NB4 (cell line): ENCODE results near the gene HOXC5.

Experiments
- DNase-seq: peaks from one replicate; pipeline ENCODE4 v3.0.0; 2010; ENCODE audit warnings: low read depth
- H3K4me3 ChIP-seq: one replicate; pipeline ENCODE4 v1.5.1; 2011; ENCODE audit warnings: mild to moderate bottlenecking, low read depth, low read length, moderate library complexity
- CTCF ChIP-seq: IDR thresholded peaks from one replicate; pipeline ENCODE4 v1.5.1; 2012; ENCODE audit warnings: low read depth, low read length
- MAX ChIP-seq: IDR thresholded peaks from 2 replicates; pipeline ENCODE4 v1.6.1; 2011; ENCODE audit warnings: low read depth, low read length
- MYC ChIP-seq: IDR thresholded peaks from 2 replicates; pipeline ENCODE4 v1.6.1; 2011; ENCODE audit warnings: low read depth, low read length
- POLR2A ChIP-seq: IDR thresholded peaks from 2 replicates; pipeline ENCODE4 v1.6.1; 2011; ENCODE audit warnings: mild to moderate bottlenecking; ENCODE audit not compliant: insufficient read length; ENCODE audit errors: extremely low read depth

The HOXC5 gene

GRCh38 chr12:53997204-53998109 lies 35.4 kb upstream of the HOXC5 start:
- no peak overlapping the region for H3K4me3 ChIP-seq
- TF ChIP-seq POLR2A (no peak), CTCF (no peak), MAX (no peak), MYC (no peak)
- no peak for DNase-seq

GRCh38 chr12:53998110-53998899 lies 34.5 kb upstream of the HOXC5 start:
- TF ChIP-seq MAX (no peak), CTCF (no peak), MYC (no peak), POLR2A (no peak)
- H3K4me3 ChIP-seq: no peak overlapping the region
- DNase-seq: no peak

GRCh38 chr12:53998900-53999236 lies 34.0 kb upstream of the HOXC5 start:
- TF ChIP-seq POLR2A (no peak), MAX (no peak), MYC (no peak), CTCF (no peak)
- DNase-seq: no peak
- no peak overlapping the region for H3K4me3 ChIP-seq

GRCh38 chr12:53999559-54000115 lies 33.2 kb upstream of the HOXC5 start:
- DNase-seq: peak; percentile 81
- TF ChIP-seq POLR2A (no peak), MAX (no peak), CTCF (no peak), MYC (no peak)
- peak overlapping the region; percentile 71 for H3K4me3 ChIP-seq

GRCh38 chr12:54000116-54001114 lies 32.4 kb upstream of the HOXC5 start, which contains the start of gene HOXC9:
Gene HOXC9, plus strand, starts transcription at chr12:54000161. Its CDS starts 28 bp downstream, at chr12:54000189.
- DNase-seq: peak; percentile 56
- H3K4me3 ChIP-seq: peak within 1 kb of the TSS; percentile 71
- TF ChIP-seq MYC: no peak
